GM19240 (cell line): Measurements from ENCODE around the gene SPSB1.

ENCODE experiments used
- DNase-seq: peaks from one replicate; pipeline ENCODE4 v3.0.0; 2011; ENCODE audit warnings: low spot score; ENCODE audit not compliant: insufficient read length

Gene SPSB1

DNA sequence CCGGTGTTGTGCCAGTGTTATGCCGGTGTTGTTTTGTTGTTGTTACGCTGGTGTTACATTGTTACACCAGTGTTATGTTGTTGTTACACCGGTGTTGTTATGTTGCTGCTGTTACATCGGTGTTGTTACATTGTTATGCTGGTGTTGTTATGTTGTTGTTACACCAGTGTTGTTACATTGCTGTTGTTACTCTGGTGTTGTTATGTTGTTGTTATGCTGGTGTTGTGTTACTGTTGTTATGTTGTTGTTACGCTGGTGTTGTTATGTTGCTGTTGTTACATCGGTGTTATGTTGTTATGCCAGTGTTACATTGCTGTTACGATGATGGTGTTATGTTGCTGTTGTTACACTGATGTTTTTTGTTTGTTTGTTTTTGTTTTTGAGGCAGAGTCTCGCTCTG lies 34.1 kb upstream of the SPSB1 start:
- no peak for DNase-seq

DNA sequence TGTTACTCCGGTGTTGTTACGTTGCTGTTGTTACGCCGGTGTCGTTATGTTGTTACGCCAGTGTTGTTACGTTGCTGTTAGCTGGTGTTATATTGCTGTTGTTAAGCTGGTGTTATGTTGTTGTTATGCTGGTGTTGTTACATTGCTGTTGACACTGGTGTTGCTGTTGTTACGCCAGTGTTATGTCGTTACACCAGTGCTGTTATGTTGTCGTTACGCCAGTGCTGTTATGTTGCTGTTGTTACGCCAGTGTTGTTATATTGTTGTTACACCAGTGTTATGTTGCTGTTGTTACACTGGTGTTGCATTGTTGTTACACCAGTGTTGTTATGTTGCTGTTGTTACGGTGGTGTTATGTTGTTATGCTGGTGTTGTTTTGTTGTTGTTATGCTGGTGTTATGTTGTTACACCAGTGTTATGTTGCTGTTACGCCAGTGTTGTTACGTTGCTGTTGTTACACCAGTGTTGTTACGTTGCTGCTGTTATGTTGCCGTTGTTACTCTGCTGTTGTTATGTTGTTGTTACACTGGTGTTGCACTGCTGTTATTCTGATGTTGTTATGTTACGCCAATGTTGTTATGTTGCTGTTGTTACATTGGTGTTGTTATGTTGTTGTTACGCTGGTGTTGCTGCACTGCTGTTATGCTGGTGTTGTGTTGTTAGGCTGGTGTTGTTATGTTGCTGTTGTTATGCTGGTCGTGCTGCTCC lies 32.5 kb upstream of the SPSB1 start:
- DNase-seq, result no peak

DNA sequence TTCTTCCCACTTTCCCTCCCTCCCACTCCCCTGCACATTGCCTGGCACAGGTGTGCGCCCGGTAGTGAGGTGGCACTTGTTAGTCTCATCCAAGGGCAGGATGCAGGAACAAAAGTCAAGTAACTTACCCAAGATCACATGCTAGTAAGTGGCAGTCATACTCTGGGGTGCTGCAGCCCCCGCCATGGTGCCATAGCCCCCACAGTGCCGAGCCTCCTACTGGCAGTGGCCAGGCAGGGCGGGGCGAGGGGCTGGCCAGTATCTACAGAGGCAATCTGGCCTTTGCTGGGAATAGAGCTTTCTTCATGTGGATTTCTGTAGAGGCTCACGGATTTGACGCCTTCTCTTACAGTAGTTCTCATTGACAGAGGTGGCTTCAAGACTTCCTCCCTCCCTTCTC lies 31.2 kb upstream of the SPSB1 start:
- DNase-seq, result no peak

DNA sequence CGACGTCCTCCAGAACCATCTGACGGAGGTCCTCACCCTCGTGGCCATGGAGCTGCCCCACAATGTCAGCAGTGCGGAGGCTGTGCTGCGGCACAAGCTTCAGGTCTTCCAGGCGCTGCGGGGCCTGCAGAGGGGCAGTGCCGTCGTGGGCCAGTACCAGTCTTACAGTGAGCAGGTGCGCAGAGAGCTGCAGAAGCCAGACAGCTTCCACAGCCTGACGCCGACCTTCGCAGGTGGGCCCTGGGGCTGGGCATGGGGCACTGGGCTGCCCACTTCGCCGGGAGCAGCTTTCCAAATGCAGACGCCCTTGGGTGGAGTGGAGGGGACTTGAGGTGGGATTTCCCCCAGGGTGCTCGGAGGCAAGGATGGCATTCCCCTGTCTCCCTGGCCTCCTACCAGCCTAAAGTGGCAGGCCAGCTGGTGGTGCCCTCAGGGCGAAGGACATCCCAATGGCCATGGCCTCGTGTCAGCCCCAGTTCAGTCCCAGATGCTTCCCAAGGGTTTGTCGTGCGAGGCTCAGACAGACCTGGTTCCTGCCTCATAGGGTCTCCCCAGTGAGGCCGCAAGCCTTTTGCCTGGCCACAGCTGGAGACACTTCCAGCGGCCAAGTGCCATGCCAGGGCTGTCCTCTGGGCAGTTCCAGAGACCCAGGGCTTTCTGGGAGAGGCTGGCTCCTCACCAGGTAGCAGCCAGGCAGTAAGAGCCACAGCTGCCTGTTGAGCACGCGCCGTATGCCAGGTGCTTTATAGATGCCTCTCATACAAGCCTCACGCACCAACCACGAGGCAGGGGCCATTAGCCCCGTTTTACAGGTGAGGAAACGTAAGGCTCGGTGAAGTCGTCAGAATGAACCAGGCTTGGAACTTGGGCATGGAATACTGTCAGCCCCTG lies 30.4 kb upstream of the SPSB1 start:
- no peak for DNase-seq

DNA sequence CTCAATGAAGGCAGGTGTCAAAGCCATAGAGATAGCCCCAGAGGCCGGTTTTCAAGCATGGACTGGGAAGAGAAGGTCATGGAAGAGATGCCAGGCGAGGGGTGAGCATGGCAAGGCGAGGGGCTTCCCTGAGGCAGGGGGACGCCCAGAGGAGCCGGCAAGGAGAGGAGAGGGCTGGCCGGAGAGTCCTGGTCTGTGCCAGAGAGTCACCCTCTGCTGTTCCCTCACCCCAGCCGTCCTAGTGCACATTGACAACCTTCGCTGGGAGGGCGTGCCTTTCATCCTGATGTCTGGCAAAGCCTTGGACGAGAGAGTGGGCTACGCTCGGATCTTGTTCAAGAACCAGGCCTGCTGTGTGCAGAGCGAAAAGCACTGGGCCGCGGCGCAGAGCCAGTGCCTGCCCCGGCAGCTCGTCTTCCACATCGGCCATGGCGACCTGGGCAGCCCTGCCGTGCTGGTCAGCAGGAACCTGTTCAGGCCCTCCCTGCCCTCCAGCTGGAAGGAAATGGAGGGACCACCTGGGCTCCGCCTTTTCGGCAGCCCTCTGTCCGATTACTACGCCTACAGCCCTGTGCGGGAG lies 29.3 kb upstream of the SPSB1 start:
- DNase-seq, result no peak

DNA sequence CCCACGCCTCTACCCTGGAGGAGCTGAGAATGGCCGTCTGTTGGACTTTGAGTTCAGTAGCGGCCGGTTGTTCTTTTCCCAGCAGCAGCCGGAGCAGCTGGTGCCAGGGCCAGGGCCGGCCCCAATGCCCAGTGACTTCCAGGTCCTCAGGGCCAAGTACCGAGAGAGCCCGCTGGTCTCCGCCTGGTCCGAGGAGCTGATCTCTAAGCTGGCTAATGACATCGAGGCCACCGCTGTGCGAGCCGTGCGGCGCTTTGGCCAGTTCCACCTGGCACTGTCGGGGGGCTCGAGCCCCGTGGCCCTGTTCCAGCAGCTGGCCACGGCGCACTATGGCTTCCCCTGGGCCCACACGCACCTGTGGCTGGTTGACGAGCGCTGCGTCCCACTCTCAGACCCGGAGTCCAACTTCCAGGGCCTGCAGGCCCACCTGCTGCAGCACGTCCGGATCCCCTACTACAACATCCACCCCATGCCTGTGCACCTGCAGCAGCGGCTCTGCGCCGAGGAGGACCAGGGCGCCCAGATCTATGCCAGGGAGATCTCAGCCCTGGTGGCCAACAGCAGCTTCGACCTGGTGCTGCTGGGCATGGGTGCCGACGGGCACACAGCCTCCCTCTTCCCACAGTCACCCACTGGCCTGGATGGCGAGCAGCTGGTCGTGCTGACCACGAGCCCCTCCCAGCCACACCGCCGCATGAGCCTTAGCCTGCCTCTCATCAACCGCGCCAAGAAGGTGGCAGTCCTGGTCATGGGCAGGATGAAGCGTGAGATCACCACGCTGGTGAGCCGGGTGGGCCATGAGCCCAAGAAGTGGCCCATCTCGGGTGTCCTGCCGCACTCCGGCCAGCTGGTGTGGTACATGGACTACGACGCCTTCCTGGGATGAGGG lies 28.5 kb upstream of the SPSB1 start:
- no peak for DNase-seq

DNA sequence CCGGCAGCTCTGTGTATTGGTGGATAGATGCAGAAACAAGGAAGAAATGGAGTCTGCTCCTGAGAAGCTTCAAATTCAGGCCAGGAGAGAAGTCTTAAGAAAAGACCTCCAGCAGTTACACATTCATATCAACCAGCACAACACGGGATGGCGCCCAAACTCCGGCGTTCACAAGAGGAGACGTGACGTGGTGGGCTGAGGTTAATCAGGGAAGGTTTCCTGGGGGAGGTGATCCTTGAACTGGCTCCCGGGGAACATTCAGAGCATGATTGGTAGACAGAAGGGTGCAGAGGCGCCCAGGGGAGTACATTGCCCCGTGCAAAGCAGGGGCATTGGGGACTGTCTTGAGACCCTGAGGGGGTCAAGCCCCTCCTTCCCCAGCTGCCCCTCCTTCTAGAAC lies 27.7 kb upstream of the SPSB1 start:
- no peak for DNase-seq

DNA sequence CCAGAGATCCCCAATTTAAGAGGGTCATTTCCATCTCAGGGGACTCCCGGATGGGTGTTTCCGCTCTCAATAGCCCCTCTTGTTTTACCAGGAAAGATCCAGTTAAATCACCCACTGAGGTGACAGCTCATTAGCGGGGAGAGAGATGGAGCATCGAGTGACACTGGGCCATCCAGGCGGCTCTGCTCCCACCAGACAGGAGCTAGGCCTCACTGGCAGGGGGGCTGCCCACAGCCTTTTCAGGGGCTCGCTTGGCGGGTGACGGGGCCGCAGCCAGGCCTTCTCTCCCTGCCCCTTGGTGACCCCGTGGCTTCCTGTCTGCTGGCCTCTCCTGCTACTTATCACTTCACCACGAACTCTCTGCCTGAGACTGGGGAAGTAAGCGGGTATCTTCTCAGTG lies 26.7 kb upstream of the SPSB1 start:
- DNase-seq, result no peak

DNA sequence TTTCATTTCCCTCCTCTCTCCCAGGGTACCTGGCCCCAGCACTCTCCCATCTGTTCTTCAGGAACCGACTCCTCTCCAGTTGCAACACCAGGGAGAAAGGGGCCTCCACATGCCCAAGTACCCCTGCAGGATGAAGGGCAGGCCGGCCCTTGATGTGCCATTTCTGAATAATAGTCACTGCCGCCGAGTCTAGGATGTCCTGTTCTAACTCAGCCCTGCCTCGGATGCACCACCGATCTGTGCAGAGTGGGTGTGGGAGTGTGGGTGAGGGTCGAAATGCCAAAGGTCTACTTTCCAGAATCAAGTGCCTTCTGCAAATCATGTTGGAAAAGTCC lies 25.4 kb upstream of the SPSB1 start:
- no peak for DNase-seq

DNA sequence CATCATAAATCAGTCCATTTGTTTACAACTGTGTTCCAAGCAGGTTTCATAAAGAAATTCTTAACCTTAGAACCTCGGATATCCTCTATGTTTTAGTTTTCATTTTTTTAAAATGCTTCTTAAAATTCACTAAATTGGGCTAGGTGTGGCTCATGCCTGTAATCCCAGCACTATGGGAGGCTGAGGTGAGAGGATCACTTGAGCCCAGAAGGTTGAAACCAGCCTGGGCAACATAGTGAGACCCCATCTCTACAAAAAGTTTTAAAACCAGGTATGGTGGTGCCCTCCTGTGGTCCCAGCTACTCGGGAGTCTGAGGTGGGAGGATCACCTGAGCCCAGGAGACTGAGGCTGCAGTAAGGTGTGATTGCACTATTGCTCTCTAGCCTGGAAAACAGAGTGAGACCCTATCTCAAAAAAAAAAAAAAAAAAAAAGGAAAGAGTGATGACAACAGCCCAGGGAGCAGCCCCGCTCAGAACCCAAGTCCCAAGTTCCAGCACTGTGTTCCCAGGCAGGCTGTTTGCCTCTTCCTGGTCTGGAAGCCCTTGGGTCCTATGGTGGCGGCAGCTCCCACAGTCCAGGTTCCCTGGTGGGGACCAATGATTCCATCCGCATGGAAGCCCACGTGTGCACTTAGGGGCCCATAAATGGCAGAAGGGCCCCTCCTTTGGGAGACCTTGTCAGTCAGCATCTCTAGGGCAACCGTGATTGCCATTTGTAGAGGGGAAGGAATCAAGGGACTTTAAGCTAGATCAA lies 24.7 kb upstream of the SPSB1 start:
- no peak for DNase-seq

DNA sequence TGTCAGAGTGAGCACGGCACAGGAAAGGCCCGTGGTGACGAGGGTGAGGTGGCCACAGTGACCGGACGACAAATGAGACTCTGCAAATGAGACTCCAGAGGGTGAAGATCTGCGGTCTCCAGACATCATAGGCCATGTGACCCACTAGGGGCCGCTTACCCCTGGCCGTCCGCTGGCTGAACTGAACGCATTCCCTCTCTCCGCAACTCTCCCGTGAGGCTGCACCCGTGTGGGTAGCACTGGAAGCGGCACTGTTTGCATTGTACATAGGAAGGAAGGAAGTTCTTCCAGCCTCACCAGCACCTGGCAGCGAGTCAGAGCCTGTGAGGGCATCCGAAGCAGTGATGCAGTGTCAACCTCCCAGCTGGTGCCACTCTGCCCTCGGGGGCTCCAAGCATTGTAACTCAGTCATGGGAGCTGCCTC lies 23.6 kb upstream of the SPSB1 start:
- no peak for DNase-seq

DNA sequence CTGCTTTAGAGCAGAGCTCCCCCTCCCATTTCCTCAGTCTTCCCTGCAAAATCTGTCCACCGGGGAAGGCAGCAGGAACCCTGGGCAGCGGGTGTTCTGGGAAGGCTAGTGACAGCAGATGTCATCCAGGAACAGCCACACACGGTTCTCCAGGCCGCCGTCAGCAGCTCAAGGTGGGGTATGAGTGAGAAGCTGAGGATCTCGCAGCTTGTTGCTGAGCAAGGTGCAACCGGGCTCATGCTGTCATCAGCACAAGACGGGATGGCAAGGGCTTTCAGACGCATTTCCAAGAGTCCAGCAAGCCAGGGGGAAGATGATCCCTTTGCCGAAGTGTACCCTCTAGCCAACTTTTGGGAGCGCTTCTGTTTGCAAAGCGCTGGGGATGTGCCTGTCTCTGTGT lies 23.0 kb upstream of the SPSB1 start:
- no peak for DNase-seq

DNA sequence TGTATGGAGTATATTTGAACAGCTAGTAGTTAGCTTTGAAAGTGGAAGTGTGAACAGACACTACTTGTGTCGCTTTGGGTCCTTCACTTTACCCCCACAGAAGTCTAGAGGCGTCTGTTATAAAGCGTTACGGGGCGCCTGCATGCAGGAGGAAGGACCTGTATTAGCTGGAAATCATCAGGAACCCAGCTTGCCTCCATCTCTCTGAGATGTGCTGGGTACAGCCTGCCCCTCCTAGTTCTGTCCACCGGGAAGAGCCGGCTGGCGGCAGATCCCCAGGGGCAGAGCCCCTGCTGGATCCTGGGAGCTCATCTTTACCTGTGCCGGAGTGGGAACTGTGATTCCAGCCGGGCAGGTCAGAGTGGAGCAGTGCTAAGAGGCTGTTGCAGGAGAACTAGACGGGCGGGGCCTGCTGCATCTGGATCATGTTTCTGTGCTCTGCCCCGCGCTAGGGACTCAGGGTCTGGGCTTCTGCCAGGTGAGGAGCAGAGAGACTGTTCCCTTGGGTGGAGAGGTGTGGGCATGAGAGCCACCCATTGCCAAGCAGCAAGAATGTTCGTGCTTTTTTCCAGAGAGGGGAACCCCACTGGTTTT lies 22.3 kb upstream of the SPSB1 start:
- DNase-seq, result no peak

DNA sequence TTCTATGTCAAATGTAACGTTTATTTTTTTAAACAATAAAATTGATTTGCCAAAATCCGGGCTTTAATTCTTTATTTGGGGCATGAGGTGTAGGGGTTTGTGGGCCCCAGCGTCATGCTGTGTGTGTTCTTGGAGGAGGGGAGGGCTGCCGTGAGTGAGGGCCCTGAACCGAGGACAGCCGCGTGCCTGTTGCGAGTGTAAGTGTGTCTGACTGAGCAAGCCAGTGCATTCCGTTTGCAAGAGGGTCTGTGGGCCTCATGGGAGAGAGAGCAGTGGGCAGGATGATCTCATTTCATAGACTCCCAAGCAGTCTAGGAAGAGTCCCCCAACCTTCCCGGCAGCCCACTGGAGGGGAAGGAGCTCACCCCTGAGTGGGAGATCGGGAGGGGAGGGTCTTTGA lies 21.4 kb upstream of the SPSB1 start:
- no peak for DNase-seq

DNA sequence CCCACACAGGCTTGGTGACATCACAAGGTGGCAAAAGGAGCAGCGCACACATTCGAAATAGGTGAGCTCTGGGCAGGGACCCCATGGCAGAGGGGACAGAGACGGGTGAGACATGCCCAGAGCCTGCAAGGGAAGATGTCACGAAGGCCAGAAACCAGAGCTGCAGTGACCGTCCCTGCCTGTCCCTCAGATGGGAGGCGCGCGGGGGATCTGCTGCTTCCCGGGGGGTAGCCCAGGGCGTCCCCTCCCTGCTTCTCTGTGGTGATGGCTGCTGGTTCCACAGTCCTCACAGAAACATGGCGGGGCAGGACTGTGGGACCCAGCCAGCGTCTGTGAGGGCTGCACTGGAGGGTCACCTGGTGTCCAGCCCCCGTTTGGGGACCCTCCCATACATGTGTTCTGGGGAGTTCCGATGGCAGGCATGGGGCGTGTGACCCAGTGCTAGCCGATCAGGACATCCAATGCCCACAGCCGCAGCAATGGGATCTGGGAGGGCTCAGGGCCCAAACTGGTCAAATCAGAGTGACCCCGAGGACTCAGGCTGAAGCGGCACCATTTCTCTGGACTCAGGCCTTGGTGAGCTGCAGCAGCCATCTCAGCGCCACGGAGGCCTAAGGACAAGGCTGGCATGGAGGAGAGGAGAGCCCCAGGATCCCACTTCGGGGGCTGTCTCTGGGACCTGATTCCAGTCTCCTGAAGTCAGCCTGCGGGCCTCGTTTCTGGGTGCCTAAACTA lies 20.7 kb upstream of the SPSB1 start:
- no peak for DNase-seq

DNA sequence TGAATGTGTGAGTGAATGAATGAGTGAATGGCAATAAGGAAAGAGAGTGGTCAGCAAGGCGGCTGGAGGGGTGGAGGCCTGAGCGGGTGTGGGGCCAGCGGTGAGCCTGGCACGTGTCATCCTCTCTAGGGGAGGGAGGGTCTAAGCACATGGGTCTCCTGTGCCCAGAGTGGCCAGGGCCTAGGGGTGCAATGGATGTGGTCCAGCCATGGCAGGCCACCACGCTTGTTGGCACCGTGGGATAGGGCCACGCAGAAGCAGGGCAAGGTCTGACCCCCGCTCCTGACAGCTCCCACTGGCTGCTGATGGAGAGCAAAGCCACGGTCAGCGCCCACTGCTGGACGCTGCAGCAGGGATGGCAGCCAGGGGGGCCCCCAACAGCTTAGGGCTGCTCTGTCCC lies 19.5 kb upstream of the SPSB1 start:
- DNase-seq, result no peak

DNA sequence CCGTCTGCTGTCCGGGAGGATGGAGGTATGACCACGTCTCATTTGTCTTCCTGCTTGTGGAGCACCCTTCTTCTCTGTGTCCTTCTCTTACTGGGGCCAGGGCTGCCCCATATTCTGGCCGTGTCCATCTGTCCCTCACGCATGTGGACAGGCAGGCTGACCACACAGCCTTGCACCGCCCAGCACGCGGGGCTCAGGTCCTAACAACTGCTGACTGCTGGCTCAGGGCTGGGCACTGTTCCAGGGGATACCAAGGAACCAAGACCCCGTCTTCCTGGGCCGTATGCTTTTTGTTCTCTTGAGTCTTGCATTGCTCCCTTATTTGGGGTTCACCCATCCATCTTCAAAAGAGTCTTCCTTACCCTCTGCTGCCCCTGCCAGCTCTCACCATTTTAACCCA lies 17.5 kb upstream of the SPSB1 start:
- DNase-seq, result no peak

DNA sequence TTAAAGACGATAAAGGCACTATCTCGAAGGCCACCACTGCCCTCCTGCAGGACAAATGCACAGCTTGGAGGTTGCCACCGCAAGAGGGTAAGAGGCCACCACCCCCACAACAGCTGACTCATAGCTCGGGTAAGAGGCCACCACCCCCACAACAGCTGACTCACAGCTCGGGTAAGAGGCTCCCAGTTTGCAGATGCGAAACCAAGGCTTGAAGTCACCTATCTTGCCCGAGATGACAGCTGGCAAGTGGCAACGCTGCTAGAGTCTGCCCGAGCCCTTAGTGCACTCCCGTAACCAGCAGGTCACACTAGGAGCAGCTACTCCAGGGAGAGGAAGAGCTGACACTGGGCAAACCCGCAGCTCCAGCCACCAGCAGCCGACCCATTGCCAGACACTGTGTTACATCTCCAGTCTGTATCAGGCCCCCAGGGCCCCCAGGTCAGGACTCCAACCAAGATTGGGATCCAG lies 17.1 kb upstream of the SPSB1 start:
- peak; percentile 96 for DNase-seq

DNA sequence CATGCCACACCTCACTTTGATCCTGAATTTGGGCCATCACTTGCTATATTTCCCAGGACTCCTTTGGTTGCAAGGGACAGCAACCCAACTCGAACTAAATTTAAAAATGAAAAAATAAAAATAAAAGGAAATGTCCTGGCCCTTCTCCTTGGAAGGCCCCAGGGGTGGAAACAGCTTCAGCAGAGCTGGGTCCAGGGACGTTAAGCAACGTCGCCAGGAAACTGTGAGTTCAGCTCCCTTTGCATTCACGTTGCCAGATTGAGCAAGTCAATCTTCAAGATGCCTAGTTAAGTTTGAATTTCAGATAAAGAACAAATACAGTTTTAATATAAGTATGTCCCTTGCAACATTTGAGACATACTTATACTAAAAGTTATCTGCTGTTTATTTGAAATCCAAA lies 14.6 kb upstream of the SPSB1 start:
- no peak for DNase-seq
